ENCODE results near the gene USP9X.

DNA sequence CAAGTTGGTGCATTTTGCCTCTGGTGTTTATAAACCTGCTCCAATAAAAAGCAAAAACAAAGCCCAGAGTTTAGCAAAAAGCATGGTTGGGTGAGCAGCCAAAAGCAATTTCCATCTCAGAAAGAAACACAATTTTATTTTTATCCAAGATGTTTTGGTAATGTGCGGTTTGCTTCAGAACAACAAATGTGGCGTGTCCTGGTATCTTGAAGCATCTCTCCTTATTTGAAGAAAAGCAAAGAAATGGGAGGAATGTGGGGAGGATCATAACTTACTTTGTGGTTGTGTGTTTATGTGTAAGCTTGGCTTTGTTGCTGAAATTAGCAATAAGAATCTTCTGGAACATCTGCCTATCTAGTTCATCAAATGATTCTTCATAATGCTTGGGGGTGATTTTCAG lies 160.4 kb downstream of the USP9X start:
- TF ChIP-seq, protein P1, sequence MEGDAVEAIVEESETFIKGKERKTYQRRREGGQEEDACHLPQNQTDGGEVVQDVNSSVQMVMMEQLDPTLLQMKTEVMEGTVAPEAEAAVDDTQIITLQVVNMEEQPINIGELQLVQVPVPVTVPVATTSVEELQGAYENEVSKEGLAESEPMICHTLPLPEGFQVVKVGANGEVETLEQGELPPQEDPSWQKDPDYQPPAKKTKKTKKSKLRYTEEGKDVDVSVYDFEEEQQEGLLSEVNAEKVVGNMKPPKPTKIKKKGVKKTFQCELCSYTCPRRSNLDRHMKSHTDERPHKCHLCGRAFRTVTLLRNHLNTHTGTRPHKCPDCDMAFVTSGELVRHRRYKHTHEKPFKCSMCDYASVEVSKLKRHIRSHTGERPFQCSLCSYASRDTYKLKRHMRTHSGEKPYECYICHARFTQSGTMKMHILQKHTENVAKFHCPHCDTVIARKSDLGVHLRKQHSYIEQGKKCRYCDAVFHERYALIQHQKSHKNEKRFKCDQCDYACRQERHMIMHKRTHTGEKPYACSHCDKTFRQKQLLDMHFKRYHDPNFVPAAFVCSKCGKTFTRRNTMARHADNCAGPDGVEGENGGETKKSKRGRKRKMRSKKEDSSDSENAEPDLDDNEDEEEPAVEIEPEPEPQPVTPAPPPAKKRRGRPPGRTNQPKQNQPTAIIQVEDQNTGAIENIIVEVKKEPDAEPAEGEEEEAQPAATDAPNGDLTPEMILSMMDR (IDR thresholded peaks at IDR 0.05): no peak
- TF ChIP-seq POLR2AphosphoS5 (IDR thresholded peaks at IDR 0.05; ENCODE audit: insufficient read depth in 1 of 2, low read depth in 1 of 2) (no peak), POLR2A (IDR thresholded peaks at IDR 0.05) (no peak)

Measured in vagina (tissue), 2 donors.